ENCODE measurements around the gene TAS1R2. TPM values are rescaled to one million over a fixed set of nuclear protein-coding genes. Genes with fewer than 3 reads are reported as not detected.
A peak's percentile ranks its signal among the peaks of the same experiment; 100 is the strongest.
"Not testable (repeated sequence)": the region's sequence is repeated elsewhere in the genome, so short reads cannot be mapped to it uniquely, and the experiment has no call there.

The TAS1R2 gene
- total RNA-seq = not detected
- long read RNA-seq = 0 reads

GRCh38 chr1:18859560-18859959 lies at the start of gene TAS1R2:
TAS1R2 (minus strand) TSS chr1:18859660; CDS start chr1:18859660, 0 bp downstream.
- ATAC-seq = no peak
- DNase-seq = no peak
- intact Hi-C loops (cut with DNase I) = no loop called here

- DNase-seq (peak; percentile 47), ATAC-seq (peak; percentile 27 to 53)
- intact Hi-C loops (cut with DNase I) = loop anchor here (5.0 kb wide), 3 partner anchors 49 to 179 kb away; partner anchors contain the start of gene IFFO2 (in 1 of the 2)
These were observed 48.7 kb upstream of the TAS1R2 start for GRCh38 chr1:18907917-18908845.

- DNase-seq = peak; percentile 77
- ATAC-seq = peak; percentile 6 to 33
- intact Hi-C loops (cut with DNase I) = loop anchor here (5.0 kb wide), 3 partner anchors 50 to 180 kb away; partner anchors contain the start of gene IFFO2 (in 1 of the 2)
These were observed 47.8 kb upstream of the TAS1R2 start for GRCh38 chr1:18907021-18907916.

DNA sequence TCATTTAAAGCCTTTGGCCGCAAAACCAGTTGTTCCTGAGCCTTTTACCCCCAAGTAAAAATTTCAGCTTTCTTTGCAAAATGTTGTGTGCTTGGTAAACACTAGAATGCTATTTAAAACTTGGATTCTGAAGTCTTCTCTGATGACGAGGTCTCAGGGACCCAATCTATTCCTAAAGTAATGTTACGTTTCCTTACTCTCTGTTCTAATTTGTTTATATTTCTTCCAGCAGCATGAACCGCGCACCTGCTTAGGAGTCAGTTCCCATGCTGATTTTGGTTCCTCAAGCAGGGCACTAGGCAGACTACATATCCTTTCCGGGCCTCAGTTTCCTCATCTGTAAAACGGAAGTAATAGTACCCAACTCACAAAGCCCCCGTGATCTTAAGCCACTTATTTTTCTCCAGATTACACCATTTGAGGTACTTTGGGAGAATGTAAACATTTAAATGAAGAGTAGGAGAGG lies 43.9 kb upstream of the TAS1R2 start:
- ATAC-seq = no peak
- intact Hi-C loops (cut with DNase I) = no loop called here
- DNase-seq = no peak

GRCh38 chr1:18902523-18903290 lies 43.2 kb upstream of the TAS1R2 start, which contains the start of gene ALDH4A1:
ALDH4A1 (minus strand) TSS chr1:18902555; CDS start chr1:18902523, 32 bp downstream.
- intact Hi-C loops (cut with DNase I) = no loop called here
- DNase-seq (peak; percentile 98), ATAC-seq (peak; percentile 98)

DNA sequence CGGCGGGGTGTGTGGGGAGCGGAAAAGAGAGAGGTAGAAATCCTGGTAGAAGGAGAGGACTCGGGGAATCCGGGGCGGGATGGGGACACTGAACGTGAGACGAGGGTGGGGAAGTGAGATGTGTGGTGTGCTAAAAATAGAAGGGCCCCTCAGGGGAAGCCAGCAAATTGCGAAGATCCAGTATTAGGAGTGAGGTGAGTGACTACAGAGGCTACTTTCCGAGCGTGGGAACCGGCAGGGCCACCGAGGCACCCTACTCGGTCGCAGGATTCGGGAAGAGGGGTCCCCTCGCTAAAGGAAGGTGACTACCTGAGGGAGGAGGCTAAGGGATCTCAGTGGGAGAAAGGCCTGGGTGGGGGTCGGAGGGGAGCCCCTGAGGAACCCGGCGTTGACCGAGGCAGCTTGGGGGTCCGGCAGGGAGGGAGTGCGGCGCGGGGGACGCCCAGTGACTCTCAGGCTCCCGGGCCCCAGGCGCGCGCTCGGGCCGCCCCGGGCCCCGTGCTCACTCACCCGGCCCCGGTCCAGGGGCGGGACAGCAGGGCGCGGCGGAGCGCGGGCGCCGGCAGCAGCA lies 42.6 kb upstream of the TAS1R2 start:
- intact Hi-C loops (cut with DNase I) = no loop called here
- ATAC-seq (peak; percentile 4 to 10), DNase-seq (no peak)

DNA sequence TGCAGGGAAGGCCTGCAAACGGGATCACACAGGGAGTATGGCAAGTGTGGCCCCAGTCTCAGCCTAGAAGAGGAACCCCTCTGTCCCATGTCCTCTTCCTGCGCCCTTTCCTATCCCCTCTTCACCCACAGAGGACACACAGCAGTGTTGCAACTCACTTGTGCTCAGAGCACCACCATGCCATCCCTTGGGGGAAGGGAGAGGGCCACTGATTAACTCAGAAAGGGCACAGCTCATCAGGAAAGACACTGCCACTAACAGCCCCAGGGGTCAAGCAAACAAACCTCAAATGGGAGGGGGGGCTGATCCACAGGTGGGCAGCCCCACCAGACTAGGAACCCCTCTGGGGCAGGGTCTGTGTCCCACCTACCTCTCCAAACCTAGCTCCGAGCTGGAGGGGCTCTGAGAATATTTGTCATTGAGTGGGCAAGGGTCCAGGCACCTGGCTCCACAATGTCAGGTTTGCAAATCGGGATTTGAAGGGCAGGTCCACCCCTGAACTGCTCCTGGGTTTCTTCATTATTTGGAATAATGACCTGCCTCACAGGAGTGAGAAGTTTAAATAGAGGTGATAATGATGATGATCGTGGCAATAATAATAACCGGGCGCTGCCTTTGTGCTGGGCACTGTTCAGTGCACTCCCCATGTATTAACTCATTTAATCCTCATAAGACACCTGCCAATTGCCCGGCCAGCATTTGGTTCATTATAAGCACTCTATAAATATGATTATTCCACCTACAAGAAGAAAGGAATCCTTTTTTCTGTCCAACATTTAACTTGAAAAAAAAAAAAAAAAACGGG lies 41.9 kb upstream of the TAS1R2 start:
- intact Hi-C loops (cut with DNase I) = no loop called here
- no peak for DNase-seq
- ATAC-seq = no peak

DNA sequence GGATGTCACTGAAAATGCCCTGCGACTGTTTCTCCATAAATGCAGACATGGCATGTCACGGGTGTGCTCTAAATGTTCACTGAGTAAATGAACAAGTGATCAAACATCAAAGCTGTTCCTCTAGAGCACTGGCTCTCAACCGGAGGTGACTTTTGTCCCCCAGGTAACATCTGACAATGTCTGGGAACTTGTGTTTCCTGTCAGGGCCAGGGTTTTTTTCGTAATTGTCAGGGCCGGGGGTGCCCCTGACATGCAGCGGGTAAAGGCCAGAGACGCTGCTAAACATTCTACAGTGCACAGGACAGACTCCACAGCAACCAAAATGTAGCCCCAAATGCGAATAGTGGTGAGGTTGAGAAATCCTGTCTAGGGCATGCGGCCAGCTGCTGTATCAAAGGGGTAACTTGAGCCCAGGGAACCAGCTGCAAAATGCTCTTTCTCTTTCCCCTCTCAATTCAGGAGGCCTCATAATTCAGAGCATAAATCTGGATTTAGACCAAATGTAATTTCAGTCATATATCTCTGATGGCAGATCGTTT lies 40.9 kb upstream of the TAS1R2 start:
- ATAC-seq = no peak
- DNase-seq = no peak
- intact Hi-C loops (cut with DNase I) = no loop called here

- intact Hi-C loops (cut with DNase I) = no loop called here
- no peak for DNase-seq
- no peak for ATAC-seq
These were observed 40.0 kb upstream of the TAS1R2 start for GRCh38 chr1:18899363-18900049.

GRCh38 chr1:18898567-18898966 lies 39.1 kb upstream of the TAS1R2 start:
- no peak for ATAC-seq
- intact Hi-C loops (cut with DNase I) = no loop called here
- DNase-seq = no peak

GRCh38 chr1:18895317-18895716 lies 35.9 kb upstream of the TAS1R2 start:
- no peak for ATAC-seq
- intact Hi-C loops (cut with DNase I) = no loop called here
- DNase-seq = no peak

DNA sequence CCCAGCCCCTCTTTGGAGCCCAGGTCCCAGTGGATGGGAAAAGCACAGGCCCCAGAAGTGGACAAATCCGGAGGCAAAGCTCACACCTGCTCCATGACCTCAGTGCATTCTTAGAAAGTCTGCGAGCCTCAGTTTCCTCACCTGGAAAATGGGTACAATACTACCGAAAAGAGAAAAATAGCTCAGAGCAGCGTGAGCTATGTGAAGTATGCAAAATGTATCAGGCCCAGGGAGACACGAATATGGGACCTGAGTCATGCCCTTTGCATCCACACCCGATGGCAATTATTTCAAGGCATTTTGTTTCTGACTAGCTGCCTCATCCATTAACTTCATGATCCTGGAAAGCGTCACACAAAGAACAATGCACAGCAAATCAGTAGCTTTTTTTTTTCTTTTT lies 33.7 kb upstream of the TAS1R2 start:
- no peak for DNase-seq
- ATAC-seq = no peak
- intact Hi-C loops (cut with DNase I) = no loop called here

DNA sequence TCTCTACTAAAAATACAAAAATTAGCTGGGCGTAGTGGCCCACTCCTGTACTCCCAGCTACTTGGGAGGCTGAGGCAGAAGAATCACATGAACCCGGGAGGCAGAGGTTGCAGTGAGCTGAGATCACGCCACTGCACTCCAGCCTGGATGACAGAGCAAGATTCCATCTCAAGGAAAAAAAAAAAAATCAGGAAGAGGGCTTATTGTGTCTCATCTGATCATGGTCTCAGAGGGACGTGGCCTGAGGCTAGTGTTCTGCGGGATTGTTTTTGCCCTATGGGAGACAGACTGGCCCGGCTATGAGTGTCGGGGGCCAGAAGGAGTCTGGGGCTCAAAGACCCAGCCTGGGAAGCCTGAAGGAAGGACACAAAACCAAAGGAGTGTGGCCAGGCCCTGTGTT lies 32.4 kb upstream of the TAS1R2 start:
- ATAC-seq = not testable (repeated sequence)

GRCh38 chr1:18891426-18891780 lies 31.9 kb upstream of the TAS1R2 start:
- intact Hi-C loops (cut with DNase I) = no loop called here
- DNase-seq = no peak
- ATAC-seq = no peak

More for the DNA sequence above, 32.4 kb upstream of the TAS1R2 start:
- intact Hi-C loops (cut with DNase I); DNase-seq: not testable (repeated sequence)

DNA sequence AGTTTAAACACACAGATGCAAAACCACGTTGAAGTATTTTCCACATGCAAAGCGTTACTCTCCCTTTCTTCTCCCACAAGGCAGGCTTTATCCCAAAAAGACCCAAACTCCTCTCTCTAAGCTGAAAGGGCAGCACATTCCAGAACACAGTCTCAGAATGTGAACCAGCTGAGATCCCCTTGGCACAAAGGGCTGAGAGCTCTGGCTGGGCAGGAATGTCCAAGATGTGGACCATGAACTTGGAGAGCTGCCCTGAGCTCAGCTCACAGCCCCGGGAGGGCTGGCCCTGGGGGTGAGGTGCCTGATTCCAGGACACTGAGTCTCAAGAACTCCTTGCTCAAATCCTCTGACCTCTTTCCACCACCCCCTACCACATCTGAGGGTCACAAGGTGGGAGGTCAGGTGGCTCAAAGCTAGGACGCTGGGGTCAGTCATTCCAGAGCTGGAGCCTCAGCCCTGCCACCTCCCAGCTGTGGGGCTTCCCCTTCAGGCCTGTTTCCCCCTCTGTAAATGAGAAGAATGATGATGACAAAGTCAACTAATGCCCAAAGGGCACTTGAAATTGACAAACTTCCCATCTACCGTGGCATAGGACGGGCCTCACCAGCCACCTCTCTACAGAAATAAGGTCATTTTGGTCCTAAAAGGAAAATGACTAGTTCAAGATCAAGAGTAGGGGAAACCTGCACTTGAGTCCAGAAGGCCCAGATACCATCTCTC lies 31.4 kb upstream of the TAS1R2 start:
- intact Hi-C loops (cut with DNase I) = no loop called here
- ATAC-seq = peak; percentile 26 to 64
- no peak for DNase-seq

DNA sequence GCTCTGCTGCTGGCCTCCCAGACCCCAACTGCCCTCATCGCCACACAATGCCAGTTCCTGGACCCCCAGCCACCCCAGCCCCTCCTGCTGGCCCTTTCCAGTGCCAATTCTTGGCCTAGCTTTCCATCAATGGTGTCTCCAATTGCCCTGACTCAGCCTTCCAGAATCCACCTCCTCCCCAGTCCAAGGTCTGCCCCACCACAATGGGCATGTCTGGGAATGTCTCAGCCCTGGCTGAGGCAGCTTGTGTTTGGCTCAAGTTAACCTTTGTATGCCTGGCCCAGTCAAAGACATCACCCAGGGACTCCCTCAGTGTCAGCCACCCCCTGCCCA lies 26.5 kb upstream of the TAS1R2 start:
- no peak for DNase-seq
- ATAC-seq = no peak
- intact Hi-C loops (cut with DNase I) = no loop called here
